ENCODE results near the gene RIBC1.
"Not testable (repeated sequence)": the region's sequence is repeated elsewhere in the genome, so short reads cannot be mapped to it uniquely, and the experiment has no call there.

The RIBC1 gene

DNA sequence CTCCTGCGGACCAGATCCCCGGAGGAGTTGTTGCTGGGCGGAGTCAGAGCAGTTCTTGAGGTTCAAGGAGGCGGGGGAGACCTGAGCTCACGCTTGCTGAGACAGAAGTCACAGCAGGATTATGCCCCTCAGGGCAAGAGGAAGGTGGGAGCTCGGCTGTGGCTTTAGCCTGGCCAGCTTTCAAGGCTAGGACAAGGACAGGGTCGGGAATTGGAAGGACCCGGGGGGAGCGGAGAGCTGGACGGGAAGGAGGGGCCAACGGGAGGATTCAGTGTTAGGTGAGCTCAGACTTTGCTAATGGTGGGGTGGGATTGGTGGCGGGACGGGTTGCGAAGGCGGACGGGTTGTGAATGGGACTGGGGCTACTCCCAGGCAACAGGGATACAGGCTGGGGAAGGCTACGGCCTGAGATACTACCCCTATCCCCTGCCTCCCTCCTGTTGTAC lies at the start of gene RIBC1:
RIBC1 (plus strand) TSS at position 13 of the 446 bp plus-strand sequence. CDS start 3,404 bp downstream, outside the sequence.
- FAIRE-seq: no peak

DNA sequence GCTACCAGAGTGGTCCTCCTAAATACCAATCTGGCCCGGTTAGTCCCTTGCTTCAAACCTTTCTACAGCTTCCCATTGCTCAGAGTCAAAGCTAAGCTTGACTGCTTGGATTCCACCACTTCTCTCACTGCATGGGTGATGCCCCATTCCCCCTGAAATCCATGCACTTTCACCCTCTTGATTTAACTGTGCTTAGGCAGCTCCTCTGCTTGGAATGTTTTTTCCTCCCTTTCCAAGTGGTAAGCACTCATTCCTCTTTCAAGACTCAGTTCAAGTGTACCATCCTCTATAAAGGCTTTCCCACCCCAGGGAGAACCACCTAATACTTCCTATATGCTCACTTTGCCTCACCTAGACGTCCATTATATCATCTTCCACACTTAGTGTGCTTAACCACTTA lies 49.4 kb upstream of the RIBC1 start:
- FAIRE-seq: no peak

DNA sequence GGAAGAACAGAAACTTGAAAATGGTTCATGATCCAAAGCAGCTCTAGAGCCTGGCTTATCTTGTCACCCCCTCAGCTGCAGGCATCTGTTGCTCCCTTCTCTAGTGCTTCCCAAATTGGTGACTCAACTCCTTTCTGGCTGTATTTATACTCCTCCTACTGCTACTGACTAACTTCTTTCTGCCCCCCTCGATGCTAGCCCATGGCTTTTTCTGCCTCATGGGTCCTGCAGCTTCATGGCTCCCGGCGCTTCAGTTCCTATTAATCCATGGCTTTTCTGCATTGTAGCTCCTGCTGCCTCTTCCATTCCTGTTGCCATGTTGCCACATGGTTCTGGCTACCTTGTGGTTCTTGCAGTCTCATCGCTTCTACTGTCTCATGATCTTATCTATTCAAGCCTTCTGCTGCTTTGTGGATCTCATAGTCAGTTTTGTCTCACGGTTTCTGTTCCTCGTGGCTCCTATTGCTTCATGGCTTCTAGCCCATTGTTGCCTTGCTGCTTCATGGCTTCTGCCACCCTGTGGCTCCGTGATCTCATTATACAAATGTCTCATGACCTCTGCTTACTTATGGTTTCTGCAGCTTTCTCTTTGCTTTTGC lies 48.4 kb upstream of the RIBC1 start:
- FAIRE-seq: no peak

DNA sequence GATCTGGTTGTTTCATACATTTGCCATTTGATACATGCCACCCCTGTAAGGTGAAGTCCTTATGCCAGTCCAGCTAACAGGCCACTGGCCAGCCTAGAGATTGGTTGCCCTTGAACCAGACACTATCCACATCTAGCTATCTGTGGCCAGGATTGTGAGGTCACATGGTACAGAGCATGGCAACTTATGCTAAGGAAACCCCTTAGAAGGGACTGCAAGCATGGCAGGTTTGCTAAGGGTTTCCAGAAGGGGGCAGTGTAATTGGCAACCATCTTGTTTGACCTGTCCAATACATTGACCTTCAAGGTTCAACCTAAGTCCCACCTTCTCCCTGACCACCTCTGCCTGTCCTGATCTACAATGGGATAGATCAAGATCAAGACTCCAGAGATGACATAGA lies 47.8 kb upstream of the RIBC1 start:
- no peak for FAIRE-seq

DNA sequence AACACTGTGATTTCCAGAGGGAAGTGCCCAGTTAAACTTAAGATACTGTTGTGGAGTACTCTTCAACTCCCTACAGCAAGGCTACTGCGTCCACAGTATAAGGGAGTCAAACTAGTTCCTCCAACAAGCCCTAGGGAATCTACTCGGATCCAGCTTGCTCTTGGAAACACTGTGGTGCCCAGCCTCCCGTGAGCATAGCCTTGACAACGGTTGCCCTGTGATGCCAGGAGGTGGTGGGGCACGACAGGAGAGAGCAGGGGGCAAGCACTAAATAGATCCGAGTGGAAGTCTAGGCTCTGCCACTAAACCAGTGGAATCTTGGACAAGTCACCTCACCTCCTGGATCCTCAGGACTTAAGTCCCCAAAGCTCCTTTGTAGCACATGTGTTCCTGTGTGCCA lies 45.8 kb upstream of the RIBC1 start:
- FAIRE-seq: no peak

DNA sequence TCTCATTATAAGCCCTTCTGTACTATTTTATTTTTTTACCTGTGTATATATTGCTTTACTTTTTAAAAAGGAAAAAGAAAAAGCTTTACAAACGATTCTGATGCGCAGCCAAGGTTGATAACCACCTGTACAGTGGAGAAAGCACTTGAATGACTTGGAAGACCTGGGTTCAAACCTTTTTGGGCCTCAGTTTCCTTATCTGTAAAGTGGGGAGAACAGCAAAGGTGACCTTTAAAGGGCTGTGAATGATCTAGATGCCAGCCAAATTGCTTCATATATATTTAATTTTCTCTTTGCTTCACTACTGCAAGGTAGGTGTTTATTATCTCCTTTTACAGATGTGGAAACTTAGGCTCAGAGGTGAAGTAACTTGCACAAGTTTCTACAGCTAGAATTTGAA lies 45.2 kb upstream of the RIBC1 start:
- FAIRE-seq: no peak

DNA sequence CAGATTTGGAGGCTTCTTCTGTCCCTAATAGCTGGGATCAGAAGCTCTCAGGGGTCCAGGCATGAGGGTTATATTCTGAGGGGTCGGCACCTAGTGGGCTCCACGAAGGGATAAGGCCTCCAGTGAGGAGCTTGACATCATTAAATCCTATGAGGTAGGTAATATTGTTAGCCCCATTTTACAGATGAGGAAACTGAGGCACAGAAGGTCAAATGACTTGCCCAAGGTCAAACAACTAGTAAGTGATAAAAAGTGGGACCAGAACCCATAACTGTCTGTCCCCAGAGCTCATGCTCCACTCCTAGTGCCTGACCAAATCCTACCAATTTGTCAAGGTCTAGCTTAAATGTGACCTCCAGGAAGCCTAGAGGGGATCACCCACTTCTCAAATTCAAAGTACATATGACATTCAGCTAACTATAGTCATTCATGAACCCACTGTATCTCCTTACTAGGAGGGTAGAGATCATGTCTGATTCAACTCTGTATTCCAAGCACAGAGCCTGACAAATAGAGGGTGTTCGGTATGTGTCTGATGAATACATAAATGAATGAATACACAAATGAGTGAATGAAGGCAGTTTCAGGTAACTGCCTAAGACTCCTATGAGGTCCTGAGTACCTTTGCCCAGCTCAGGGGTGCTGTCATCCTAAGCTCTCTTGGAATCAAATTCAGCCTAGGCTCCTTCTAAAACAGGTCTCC lies 43.5 kb upstream of the RIBC1 start:
- FAIRE-seq: peak; percentile 28

DNA sequence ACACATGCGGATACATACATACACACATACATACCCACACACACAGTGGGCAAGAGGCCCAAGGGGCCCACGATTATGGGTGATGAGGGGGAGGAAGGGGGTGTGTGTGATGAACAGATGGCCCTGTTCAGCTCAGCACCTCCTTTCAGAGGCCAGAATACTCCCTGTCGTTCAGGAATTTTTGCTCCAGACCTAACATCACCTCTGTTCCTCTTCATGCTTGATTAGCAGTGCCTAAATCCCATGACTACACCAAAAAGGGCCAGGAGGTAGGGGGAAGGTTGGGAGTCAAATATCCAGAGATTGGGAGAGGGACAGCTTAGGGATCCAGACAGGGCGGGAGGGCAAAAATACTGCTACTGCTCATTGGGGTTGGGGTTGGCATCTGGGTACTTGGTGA lies 42.9 kb upstream of the RIBC1 start:
- no peak for FAIRE-seq

DNA sequence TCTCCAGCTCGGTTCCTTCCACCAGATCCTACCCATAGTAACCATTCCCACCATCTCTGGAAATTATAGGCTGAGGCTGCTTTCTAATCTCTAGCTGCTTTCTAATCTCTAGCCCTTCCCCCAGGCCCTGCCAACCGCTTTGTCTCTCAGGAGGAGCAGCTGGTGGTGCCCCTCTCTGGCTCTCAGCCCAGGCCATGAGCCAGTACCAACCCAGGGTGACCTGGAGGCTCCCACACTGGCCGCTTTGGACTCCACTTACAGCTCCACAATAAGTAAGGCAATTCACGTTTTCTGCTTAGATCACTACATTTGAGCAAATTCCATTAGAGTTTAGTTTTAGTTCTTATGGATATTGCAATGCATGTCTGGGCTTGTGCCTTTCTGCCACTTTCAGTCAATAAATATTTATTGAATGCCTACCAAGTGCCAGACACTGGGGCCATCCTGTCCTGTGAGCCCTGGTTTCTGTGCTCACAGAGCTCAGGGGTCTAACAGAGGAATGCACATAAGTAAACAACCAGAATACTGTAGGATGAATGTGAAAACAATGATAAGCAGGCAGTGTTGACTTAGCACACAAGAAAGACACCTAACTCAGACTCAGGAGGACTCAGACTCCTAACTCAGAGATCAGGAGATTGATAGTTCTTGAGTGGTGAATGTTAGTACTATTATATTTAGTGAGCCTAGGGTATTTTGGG lies 39.1 kb upstream of the RIBC1 start:
- no peak for FAIRE-seq

DNA sequence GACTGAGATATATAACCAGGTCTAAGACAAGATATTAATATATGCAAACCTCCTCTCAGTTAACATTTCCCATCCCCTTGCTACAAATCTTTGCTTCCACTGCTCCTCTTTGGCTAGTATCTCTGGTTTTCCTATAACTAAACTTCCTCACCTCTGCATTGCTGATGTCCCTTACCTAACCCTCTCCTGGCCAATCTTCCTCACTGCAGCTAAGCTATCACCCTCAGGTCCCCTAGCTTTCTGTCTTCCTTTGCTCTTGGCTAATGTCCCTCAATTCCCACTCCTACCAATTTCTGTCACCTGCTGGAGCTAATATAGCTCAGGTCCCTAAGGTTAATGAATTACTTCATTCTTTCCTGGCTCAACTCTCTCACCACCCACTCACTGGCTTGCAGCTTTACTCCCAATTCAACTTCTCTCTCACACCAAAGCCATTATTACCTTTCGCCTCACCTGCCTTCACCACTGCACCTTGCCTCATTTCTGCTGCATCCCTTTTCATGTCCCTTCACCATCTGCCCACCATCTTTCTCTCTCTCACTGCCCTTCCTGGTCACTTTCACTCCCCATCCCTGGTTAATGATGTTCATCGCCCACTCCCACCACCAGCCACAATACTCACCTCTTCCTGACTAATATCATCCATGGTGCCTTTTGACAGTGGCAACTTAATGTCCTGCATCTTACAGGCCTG lies 26.9 kb upstream of the RIBC1 start:
- no peak for FAIRE-seq

DNA sequence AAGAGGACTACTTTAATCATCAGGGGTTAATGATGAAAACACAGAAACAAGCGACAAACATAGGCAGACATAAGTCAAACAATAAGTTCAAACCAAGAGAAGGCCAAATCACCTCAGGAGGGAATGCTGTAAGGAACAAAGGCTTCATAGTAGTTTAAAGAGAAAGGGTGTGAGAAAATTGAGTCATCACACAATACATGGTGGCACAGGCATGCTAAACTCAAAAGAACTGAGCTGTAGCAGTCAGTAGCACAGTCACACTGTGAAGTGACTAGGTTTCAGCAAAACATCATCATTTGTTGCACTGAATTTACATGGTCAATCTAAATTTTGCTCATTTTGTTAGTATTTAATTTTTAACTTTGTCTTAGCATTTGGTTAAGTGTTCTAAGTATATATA lies 24.5 kb upstream of the RIBC1 start:
- FAIRE-seq: no peak

DNA sequence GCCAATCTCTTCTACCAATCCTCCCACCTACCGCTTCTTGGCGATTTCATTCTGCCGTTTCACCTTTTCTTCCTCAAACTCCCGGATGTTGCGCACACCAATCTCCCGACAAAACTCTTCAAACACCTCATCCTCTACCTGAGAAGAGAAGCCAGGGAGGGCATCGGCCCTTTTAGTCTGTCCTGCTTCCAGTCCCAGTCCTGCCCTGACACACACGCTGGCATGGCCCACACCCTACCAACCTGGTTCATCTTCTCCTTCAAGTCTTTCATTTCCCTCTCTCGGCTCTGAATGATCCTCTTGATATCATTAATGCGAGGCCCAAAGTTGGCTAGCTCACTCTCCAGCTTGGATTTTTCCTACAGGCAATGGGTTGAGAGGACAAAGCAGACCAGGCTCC lies 19.1 kb upstream of the RIBC1 start:
- FAIRE-seq: no peak

DNA sequence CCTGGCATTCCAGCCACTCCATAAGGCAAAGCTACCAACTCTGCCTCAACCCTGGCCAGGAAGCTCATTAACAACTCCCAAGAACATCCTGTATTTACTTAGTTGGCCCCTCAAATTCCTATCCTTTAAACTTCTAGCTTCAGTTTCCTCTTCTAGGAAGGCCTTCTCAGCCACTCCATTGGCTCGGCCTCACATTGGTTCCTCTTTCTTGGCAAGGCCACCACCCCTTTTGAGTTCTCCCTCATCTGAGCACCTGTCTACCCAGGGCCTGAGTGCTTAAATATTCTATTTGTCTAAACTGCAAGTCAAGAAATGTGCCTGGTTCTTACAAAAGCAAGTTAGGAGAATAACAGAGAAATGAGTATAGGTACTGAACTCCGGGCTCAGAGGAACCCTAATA lies 10.2 kb upstream of the RIBC1 start:
- FAIRE-seq: no peak

DNA sequence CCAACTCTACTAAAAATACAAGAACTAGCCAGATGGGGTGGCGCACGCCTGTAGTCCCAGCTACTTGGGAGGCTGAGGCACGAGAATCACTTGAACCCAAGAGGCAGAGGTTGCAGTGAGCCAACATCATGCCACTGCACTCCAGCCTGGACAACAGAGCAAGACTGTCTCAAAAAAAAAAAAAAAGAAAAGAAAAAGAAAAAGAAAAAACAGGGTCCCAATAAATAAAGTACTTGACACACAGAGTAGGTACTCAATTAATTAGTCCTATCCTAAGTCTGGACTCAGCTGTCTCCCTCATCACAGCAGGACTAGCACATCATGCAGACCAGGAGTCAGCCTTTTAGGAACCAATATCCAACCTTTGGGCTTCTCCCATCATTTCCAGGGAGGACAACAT lies 2.3 kb upstream of the RIBC1 start:
- not testable (repeated sequence) for FAIRE-seq

DNA sequence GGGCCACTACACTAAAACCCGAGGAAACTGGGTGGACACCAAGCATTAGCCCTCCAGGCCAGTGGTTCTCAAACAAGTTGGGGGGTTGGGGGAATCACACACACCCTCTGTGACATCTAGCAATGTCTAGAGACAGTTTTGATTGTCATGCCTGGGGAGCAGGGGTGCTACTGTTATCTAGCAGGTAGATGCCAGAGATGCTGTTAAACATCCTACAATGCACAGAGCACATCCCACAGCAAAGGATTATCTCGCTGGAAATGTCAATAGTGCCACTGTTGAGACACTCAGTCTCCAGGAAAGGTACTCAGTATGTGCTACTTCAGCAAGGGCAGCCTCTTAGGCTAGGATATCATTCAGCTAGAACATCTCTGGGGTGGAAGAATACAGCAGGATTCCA lies 1.5 kb upstream of the RIBC1 start:
- no peak for FAIRE-seq

DNA sequence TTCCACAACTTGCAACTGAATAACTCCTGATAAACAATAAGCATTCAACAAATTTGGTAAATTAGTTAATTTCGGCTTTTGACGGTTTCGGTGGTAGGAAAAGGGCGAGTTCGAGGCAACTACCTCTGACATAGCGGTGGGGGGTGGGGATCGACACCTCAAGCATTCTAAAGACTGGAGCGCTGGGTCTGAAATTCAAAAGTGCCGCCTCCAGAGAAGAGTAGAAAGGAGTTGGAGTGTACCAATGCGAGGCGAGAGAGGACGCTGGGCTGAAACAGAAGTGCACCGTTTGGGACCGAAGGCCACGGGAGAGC lies 944 bp upstream of the RIBC1 start:
- no peak for FAIRE-seq

DNA sequence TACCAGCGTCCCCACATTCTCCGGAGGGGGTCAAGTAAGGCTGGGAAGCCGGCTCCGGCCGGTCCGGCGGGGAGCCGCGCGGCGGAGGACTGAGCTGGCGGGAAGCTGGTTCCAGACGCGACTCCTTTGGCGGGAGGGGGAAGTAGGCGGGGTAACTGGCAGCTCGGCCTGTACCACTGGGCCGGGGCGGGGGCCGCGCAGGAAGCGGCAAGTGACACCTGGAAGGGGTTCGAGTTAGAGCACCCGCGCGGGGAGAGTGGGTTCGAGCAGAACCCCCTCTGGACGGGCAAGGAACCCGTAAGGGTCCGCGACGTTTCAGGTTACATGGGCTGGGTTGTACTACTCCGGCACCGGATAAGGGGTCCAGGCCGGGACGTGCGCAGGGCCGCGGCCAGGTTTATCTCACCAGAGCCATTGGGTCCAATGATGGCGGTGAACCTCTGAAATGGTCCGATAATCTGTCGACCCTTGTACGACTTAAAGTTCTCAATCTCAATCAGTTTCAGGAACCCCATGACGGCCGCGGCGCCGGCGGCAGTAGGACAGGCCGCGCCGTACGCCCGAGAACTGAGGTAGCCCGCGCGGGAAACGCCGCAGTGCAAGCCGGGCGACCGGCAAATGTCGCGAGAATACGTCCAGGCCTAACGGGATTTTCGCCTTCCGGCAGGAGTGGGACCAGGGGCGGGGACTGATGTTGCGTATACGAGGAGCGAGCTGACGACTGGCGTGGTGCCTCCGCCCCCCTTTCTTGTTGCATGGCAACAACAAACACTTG lies 400 bp upstream of the RIBC1 start, which contains the start of gene SMC1A:
SMC1A (minus strand) TSS at position 569 of the 775 bp plus-strand sequence; CDS start at position 515, 54 bp downstream.
- FAIRE-seq: peak; percentile 93

DNA sequence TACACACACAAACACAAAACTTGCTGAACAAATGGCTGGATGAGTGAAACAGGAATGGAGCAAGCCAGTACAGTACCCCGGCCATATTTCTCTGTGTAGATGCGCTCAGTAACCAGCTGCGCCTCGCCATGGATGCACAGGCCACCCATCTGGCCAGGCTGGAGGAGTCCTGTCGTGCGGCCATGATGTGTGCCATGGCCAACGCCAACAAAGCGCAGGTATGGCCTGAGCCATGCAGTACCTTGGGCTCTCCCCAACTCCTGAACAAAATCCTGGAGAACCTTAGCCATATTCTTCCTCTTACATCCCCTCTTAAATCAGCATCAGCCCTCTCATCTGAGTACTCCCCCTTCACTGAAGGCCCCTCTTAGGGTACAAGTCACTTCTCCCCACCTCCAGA lies 7.1 kb downstream of the RIBC1 start:
- FAIRE-seq: no peak

DNA sequence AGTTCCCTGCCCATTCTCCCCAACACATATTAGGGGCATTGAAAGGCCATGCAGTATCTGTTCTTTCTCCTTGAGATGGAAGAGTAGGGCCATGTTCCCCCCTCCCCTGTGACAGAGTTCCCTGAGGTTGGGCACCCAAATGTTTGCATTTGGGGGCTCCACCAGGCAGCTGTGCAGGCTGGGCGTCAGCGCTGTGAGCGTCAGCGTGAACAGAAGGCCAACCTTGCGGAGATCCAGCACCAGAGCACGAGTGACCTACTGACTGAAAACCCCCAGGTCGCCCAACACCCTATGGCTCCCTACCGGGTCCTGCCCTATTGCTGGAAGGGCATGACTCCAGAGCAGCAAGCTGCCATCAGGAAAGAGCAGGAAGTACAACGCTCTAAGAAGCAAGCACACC lies 7.6 kb downstream of the RIBC1 start:
- FAIRE-seq: no peak

DNA sequence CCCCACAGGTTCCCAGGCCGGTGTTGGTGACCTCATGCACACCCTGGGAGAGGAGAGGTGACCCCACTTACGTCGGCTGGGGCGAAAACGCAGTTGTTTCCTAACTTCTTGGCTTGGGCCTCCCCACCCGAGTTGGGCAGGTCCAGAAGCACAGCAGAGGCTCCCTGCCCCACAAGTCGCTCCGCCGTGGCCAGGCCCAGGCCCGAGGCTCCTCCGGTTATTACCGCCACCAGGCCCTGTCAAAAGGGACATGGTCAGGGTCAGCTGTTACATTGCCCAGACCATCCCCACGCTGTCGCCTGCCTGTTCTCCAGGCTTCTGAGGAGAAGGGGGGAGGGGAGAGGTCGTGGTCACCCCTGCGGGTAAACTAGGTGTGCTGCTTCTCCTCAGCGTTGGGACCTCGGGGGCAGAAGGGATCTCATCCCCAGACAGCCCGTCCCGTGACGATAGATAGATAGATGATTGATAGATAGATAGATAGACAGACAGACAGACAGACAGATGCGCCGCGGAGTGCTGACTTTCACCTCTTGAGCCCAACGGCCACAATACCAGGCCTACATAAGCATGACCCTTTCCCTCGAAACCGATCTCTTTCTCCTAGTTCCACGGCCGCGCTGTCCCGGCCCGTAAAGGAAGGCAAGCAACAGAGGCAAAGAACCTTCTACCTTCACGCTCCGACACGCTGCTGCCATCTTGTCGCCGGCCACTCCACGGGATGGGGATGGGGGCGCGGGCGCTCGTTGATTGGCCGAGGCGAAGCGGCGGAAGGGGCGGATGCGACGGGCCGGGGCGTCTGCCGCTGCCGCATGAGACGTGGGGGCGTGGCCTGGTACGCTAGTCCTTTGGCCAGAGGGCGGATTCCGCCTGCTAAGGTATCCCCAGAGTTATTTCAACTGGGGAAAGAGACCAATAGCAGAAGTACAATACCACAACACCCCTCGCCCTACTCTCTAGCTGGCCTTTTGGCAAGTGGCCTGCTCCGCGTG lies 11.3 kb downstream of the RIBC1 start, which contains the start of gene HSD17B10:
HSD17B10 (minus strand) TSS at position 720 of the 989 bp plus-strand sequence; CDS start at position 695, 25 bp downstream.
- peak; percentile 92 for FAIRE-seq

DNA sequence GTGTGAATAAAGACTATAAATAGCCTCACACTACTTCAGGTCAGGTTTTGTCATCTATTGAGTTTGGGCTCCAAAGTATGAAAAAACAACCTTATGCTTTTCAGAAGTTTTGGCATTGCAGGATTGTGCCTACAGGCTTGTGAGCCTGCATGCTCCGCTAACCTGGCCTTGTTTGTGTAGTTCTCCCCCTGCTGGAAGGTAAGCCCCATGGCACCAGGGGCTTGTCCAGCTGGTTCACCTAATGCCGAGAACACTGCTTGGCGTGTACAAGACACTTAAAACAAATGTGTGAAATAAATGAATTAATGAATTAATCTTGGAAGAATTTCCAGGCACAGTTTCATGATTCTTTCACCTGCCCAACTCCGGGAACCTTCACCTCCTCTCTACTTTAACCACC lies 13.3 kb downstream of the RIBC1 start:
- FAIRE-seq: peak; percentile 85
